ENCODE results near the gene SPATS2. TPM values are rescaled to one million over a fixed set of nuclear protein-coding genes. Genes with fewer than 3 reads are reported as not detected.

The SPATS2 gene
- total and polyA plus RNA-seq, 2 donors (not counting 3 experiments of a cell fraction or from before 2014, with no cell fraction given): 55.8 to 66.5 TPM

DNA sequence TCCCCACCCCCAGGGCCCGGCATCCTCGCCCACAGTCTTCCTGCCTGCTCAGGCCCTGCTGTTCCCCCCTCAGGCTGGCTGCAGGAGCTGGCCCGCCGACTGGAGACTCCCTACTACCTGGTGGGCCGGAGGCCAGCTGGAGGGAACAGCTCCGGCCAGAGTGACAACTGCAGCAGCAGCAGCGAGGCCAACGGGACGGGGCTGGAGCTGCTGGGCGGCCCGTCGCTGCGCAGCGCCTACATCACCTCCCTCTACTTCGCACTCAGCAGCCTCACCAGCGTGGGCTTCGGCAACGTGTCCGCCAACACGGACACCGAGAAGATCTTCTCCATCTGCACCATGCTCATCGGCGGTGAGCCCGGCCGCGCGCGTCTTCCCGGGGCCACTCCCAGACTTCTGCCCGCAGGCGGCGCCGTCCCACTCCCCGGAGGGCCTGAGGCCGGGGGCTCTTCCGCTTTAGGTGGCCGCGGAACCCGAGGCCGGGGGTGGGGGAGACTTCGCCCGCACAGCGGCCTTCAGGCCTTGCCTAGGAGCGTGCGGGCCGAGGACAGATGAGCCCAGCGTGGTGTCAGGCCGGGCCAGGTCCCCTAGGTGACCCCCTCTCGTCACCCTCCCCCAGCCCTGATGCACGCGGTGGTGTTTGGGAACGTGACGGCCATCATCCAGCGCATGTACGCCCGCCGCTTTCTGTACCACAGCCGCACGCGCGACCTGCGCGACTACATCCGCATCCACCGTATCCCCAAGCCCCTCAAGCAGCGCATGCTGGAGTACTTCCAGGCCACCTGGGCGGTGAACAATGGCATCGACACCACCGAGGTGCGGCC is 181.8 kb downstream of the SPATS2 start:
- Histone ChIP-seq H3K4me2 (ENCODE audit: insufficient read depth, low read length) (peak overlapping the region; percentile 48), H3K4me1 (ENCODE audit: control insufficient read depth, extremely low read depth, insufficient read depth, low read length) (peaks cover 6% of the 10 kb centered on the region), H3K27me3 (ENCODE audit: control insufficient read depth in 2 of 2, insufficient read depth in 2 of 2, low read length in 2 of 2) (peaks cover 0 to 5% of the 10 kb centered on the region in 2 experiments), H3K36me3 (ENCODE audit: control insufficient read depth in 2 of 2, extremely low read depth in 1 of 2, insufficient read depth in 2 of 2, low read length in 2 of 2) (no peaks in the 10 kb centered on the region), H3K27ac (ENCODE audit: insufficient read depth, low read depth, low read length) (no peak overlapping the region), H3K79me2 (ENCODE audit: control insufficient read depth, insufficient read depth, low read length) (no peaks in the 10 kb centered on the region), H4K20me1 (replicated peaks; ENCODE audit: control insufficient read depth, extremely low read depth, insufficient read depth, low read length) (no peaks in the 10 kb centered on the region), H3K9ac (replicated peaks; ENCODE audit: extremely low read depth, insufficient read depth, low read length) (no peak overlapping the region), H3K9me3 (replicated peaks; ENCODE audit: control insufficient read depth, insufficient read depth, low read length) (no peaks in the 10 kb centered on the region), H2AFZ (ENCODE audit: low read depth, low read length) (peak overlapping the region; percentile 94), H3K4me3 (replicated peaks in 1 of 3; ENCODE audit: insufficient read depth in 1 of 3, low read depth in 1 of 3, low read length in 3 of 3) (peak overlapping the region in 2 of 3 experiments; percentile 6 to 19), H3K9me1 (replicated peaks; ENCODE audit: control insufficient read depth, extremely low read depth, insufficient read depth, low read length) (no peaks in the 10 kb centered on the region)
- ChIA-PET CTCF (interaction anchor here (0.6 to 6.9 kb wide), 4 partner anchors 33 to 405 kb away, joined by 3 to 44 read pairs (median 9); no protein-coding TSS in a partner anchor), POLR2A (no interaction called here)
- dilution Hi-C loops (cut with MboI; ENCODE audit: extremely low pct_ligation_motif_present, low sequenced_read_pairs) (no loop called here), intact Hi-C loops (cut with micrococcal nuclease) (no loop called here)
- no peak for TF ChIP-seq POLR2AphosphoS5 (IDR thresholded peaks at IDR 0.05; ENCODE audit: insufficient read depth, low read depth, low read length)
- TF ChIP-seq EZH2 (IDR thresholded peaks at IDR 0.05; ENCODE audit: borderline replicate concordance, low read depth, low read length, severe bottlenecking): peak; percentile 44
- no peak for TF ChIP-seq GATA2 (IDR thresholded peaks at IDR 0.05; ENCODE audit: insufficient read depth, insufficient read length, low read depth, low read length)
- peak; percentile 36 to 59 for TF ChIP-seq CTCF (IDR thresholded peaks at IDR 0.05; ENCODE audit: extremely low read depth in 1 of 2, insufficient read depth in 1 of 2, low read depth in 1 of 2, low read length in 2 of 2)
- TF ChIP-seq FOS (IDR thresholded peaks at IDR 0.05; ENCODE audit: borderline replicate concordance, insufficient read depth, low read length): no peak
- peak; percentile 31 for DNase-seq (ENCODE audit: low read depth, low spot score)
- no TSS peak for BruUV-seq (replicated peaks)
- FAIRE-seq: no peak

All from endothelial cell of umbilical vein (primary cell).